PC-9 (cell line): ENCODE results near the gene MACROD2. TPM values are rescaled to one million over a fixed set of nuclear protein-coding genes. Genes with fewer than 3 reads are reported as not detected.

ENCODE experiments used
- BruUV-seq: library from RNA; stranded (reverse); fragments of 400-500 nt; replicated peaks from 2 replicates; lab custom pipeline; 2021; lab: Mats Ljungman, UMichigan
- CTCF ChIA-PET: fragments of 300-600 bp; sonication (Branson Sonifier 250); formaldehyde crosslinking; loops from one replicate; lab custom pipeline; 2022; ENCODE audit warnings: antibody characterized with exemption; lab: Charles Lee
- POLR2A ChIA-PET: fragments of 300-600 bp; sonication (Branson Sonifier 250); formaldehyde crosslinking; loops from one replicate; lab custom pipeline; 2022; ENCODE audit warnings: antibody characterized with exemption; ENCODE audit not compliant: unreplicated experiment; lab: Charles Lee
- DNase-seq, 2 experiments: peaks; one replicate each; pipeline versions ENCODE4 v3.0.0 to v3.0.0-alpha.2; 2015 to 2022; ENCODE audit warnings: mixed read lengths in 1 of 2
- H2AFZ ChIP-seq: fragments of 200-600 bp; sonication (generic); 2 replicates; pipeline ENCODE4 v1.8.1; 2017; ENCODE audit warnings: antibody characterized with exemption
- H3F3A ChIP-seq: fragments of 200-600 bp; sonication (generic); 2 replicates; pipeline ENCODE4 v1.8.1; 2017; ENCODE audit warnings: antibody characterized with exemption, mild to moderate bottlenecking, low read depth; ENCODE audit not compliant: insufficient read depth
- H3K27ac ChIP-seq: fragments of 200-600 bp; sonication (generic); 2 replicates; pipeline ENCODE4 v1.6.1; 2016; ENCODE audit warnings: mixed run types
- H3K27me3 ChIP-seq: fragments of 200-600 bp; sonication (generic); 2 replicates; pipeline ENCODE4 v1.6.1; 2016; ENCODE audit warnings: low read depth, mixed run types; ENCODE audit not compliant: insufficient read depth
- H3K36me3 ChIP-seq: fragments of 200-600 bp; sonication (generic); 2 replicates; pipeline ENCODE4 v1.6.1; 2016; ENCODE audit warnings: low read depth, mixed run types
- H3K4me1 ChIP-seq: fragments of 200-600 bp; sonication (generic); replicated peaks from 2 replicates; pipeline ENCODE4 v1.6.1; 2016; ENCODE audit warnings: mixed run types; ENCODE audit not compliant: insufficient read depth
- H3K4me2 ChIP-seq: fragments of 200-600 bp; sonication (generic); 2 replicates; pipeline ENCODE4 v1.6.1; 2017; ENCODE audit warnings: mixed run types
- H3K4me3 ChIP-seq: fragments of 200-600 bp; sonication (generic); 2 replicates; pipeline ENCODE4 v1.6.1; 2016; ENCODE audit warnings: mixed run types
- H3K79me2 ChIP-seq: fragments of 200-600 bp; sonication (generic); 2 replicates; pipeline ENCODE4 v1.6.1; 2017; ENCODE audit warnings: low read depth, mixed run types
- H3K9me2 ChIP-seq: fragments of 200-600 bp; sonication (generic); 2 replicates; pipeline ENCODE4 v1.8.1; 2017; ENCODE audit warnings: mild to moderate bottlenecking; ENCODE audit not compliant: insufficient read depth
- H3K9me3 ChIP-seq: fragments of 200-600 bp; sonication (generic); 2 replicates; pipeline ENCODE4 v1.8.1; 2016; ENCODE audit warnings: low read depth; ENCODE audit not compliant: insufficient read depth
- H4K20me1 ChIP-seq: fragments of 200-600 bp; sonication (generic); 2 replicates; pipeline ENCODE4 v1.8.1; 2017; ENCODE audit not compliant: insufficient read depth
- EZH2 ChIP-seq: fragments of 200-600 bp; sonication (generic); IDR thresholded peaks from 2 replicates; pipeline ENCODE4 v1.8.0; 2017; ENCODE audit warnings: antibody characterized with exemption, low read depth
- intact Hi-C: fragments of 100-400 bp; cut with micrococcal nuclease; formaldehyde crosslinking; loops from one replicate; pipeline ENCODE4 v1.10.0; 2022; ENCODE audit not compliant: unreplicated experiment
- total RNA-seq: library from RNA; stranded (reverse); gene quantifications from 2 replicates; pipeline ENCODE4 v1.2.3, GENCODE V29; 2021
- TF ChIP-seq, protein P1 (sequence below): fragments of 200-600 bp; sonication (generic); conservative IDR thresholded peaks from 2 replicates; pipeline ENCODE4 v1.6.1; 2017; ENCODE audit warnings: mixed run types, antibody characterized with exemption, mild to moderate bottlenecking, moderate library complexity

MACROD2 gene
- total RNA-seq, 1 experiment from 2014 or later: 11.4 TPM

- no peaks in the 10 kb centered on the region for H3K27me3 ChIP-seq
- no peaks in the 10 kb centered on the region for H3K9me2 ChIP-seq
- ChIA-PET CTCF (no interaction called here), POLR2A (no interaction called here)
- no peaks in the 10 kb centered on the region for H3K9me3 ChIP-seq
- BruUV-seq: no TSS peak
- no peaks in the 10 kb centered on the region for H3F3A ChIP-seq
- H3K27ac ChIP-seq: no peak overlapping the region
- H3K4me2 ChIP-seq: no peak overlapping the region
- H3K36me3 ChIP-seq: no peaks in the 10 kb centered on the region
- no peak overlapping the region for H2AFZ ChIP-seq
- H3K4me1 ChIP-seq: no peaks in the 10 kb centered on the region
- H3K79me2 ChIP-seq: no peaks in the 10 kb centered on the region
- no peak overlapping the region for H3K4me3 ChIP-seq
- no peaks in the 10 kb centered on the region for H4K20me1 ChIP-seq
- no peak for DNase-seq
- TF ChIP-seq, protein P1, sequence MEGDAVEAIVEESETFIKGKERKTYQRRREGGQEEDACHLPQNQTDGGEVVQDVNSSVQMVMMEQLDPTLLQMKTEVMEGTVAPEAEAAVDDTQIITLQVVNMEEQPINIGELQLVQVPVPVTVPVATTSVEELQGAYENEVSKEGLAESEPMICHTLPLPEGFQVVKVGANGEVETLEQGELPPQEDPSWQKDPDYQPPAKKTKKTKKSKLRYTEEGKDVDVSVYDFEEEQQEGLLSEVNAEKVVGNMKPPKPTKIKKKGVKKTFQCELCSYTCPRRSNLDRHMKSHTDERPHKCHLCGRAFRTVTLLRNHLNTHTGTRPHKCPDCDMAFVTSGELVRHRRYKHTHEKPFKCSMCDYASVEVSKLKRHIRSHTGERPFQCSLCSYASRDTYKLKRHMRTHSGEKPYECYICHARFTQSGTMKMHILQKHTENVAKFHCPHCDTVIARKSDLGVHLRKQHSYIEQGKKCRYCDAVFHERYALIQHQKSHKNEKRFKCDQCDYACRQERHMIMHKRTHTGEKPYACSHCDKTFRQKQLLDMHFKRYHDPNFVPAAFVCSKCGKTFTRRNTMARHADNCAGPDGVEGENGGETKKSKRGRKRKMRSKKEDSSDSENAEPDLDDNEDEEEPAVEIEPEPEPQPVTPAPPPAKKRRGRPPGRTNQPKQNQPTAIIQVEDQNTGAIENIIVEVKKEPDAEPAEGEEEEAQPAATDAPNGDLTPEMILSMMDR: no peak
- no peak for TF ChIP-seq EZH2
- intact Hi-C loops: no loop called here
Observed at GRCh38 chr20:15627089-15627488, 1631.8 kb downstream of the MACROD2 start.

- BruUV-seq: no TSS peak
- Histone ChIP-seq H3K27me3 (no peaks in the 10 kb centered on the region), H4K20me1 (no peaks in the 10 kb centered on the region), H3K79me2 (no peaks in the 10 kb centered on the region), H2AFZ (no peak overlapping the region), H3K4me2 (no peak overlapping the region), H3K4me3 (no peak overlapping the region), H3F3A (no peaks in the 10 kb centered on the region), H3K9me2 (no peaks in the 10 kb centered on the region), H3K9me3 (no peaks in the 10 kb centered on the region), H3K27ac (no peak overlapping the region), H3K36me3 (no peaks in the 10 kb centered on the region), H3K4me1 (no peaks in the 10 kb centered on the region)
- DNase-seq: no peak
- ChIA-PET CTCF (no interaction called here), POLR2A (no interaction called here)
- no peak for TF ChIP-seq EZH2
- TF ChIP-seq, protein P1: no peak
- intact Hi-C loops: no loop called here
Observed at GRCh38 chr20:15627501-15627903, 1632.2 kb downstream of the MACROD2 start.

DNA sequence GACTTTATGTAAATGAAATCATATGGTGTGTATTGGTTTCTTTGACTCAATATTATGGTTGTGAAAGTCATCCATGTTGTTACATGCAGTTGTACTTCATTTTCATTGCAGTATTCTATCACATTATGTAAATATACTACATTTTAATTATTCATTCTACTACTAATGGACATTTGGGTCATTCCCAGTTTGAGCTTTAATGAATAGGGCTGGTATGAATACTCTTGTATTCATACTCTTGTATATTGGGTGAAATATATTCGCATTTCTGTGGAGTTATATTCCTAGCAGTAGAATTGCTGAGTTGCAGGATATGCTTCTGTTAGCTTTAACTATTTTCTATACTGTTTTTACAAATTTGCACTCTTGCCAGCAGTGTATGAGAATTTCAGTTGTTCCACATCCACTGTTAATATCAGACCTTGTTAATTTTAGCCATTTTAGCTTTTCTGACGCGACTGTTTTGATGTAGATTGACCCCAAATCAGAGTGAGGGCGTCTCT is 1633.6 kb downstream of the MACROD2 start:
- H2AFZ ChIP-seq: no peak overlapping the region
- no peaks in the 10 kb centered on the region for H3F3A ChIP-seq
- no peak overlapping the region for H3K4me3 ChIP-seq
- POLR2A ChIA-PET: no interaction called here
- H3K4me2 ChIP-seq: no peak overlapping the region
- H3K9me3 ChIP-seq: no peaks in the 10 kb centered on the region
- no peaks in the 10 kb centered on the region for H3K36me3 ChIP-seq
- no TSS peak for BruUV-seq
- H3K9me2 ChIP-seq: no peaks in the 10 kb centered on the region
- H3K27me3 ChIP-seq: no peaks in the 10 kb centered on the region
- H3K27ac ChIP-seq: no peak overlapping the region
- H3K4me1 ChIP-seq: no peaks in the 10 kb centered on the region
- CTCF ChIA-PET: no interaction called here
- no peaks in the 10 kb centered on the region for H3K79me2 ChIP-seq
- no peak for TF ChIP-seq EZH2
- TF ChIP-seq, protein P1: no peak
- intact Hi-C loops: no loop called here
- H4K20me1 ChIP-seq: no peaks in the 10 kb centered on the region
- DNase-seq: no peak
